Measurements from ENCODE around the gene BCL2L12.
"Not testable (repeated sequence)": the region's sequence is repeated elsewhere in the genome, so short reads cannot be mapped to it uniquely, and the experiment has no call there.

Gene BCL2L12, protein sequence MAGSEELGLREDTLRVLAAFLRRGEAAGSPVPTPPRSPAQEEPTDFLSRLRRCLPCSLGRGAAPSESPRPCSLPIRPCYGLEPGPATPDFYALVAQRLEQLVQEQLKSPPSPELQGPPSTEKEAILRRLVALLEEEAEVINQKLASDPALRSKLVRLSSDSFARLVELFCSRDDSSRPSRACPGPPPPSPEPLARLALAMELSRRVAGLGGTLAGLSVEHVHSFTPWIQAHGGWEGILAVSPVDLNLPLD

DNA sequence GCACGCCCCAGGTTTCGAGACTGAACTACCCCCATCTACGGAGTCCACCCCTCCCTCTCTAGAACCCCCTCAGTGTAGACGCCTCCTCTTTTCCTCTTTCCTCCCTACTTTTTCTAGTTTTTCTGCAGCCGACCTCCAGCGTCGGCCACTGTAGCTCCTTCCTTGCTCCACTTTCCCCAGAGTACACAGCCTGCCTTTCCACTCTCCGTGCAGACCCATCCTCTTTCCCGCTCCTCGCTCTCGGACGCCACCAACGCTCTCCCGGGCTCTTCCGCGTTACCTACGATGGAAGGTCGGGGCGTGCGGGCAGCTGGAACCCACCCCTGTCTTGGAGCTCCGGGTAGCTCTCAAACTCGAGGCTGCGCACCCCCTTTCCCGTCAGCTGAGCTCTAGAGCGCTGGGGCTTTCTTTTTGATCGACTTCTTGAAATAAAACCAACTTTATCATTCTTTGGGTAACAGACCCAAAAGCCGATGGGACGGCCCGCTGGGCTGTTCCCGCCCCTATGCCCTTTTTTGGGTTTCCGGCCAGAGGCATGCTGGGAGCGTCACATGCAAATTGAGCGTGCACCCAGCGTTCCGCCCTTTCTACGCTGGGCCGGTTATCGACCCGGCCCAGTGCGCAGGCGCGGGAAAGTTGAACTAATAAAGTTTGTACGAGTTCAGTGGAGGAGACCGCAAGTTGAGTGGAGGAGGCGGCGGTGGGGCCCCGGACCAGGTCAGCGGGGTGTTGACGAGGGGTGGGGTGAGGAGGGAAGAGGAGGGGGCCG is at the start of gene BCL2L12, which contains the start of gene IRF3:
BCL2L12 (plus strand) TSS at position 583 of the 769 bp plus-strand sequence. CDS start 760 bp downstream, outside the sequence.
IRF3 (minus strand) TSS at position 507 of the 769 bp plus-strand sequence. CDS start 1,019 bp downstream, outside the sequence.
- DNase-seq: peak; percentile 99

DNA sequence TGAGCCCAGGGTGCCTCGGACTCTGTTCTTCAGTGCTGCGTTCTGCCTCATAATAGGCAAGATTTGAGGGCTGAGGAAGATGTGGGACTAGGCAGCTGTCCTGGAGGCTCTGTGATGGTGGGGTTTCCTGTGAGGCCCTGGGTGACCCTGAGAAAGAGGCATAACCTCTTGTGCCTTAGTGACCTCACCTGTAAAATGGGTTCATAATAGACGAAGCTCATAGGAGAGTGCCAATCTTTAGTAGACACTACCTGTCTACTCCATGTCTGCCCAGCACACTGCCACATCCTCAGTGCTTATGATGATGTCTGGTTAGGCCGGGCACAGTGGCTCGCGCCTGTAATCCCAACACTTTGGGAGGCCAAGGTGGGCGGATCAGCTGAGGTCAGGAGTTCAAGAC is 49.2 kb upstream of the BCL2L12 start:
- DNase-seq: no peak

DNA sequence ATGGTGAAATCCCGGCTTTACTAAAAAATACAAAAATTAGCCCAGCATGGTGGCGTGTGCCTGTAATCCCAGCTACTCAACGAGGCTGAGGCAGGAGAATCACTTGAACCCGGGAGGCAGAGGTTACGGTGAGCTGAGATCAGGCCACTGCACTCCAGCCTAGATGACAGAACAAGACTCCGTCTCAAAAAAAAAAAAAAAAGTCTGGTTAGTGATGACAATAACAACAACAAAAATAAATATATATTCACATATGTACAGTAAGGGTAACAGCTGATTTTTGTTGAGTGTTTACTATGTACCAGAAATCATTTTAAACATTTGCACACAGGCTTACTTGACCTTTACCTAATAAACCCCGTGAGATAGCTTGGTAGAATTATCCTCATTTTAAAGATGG is 48.8 kb upstream of the BCL2L12 start:
- DNase-seq: no peak

DNA sequence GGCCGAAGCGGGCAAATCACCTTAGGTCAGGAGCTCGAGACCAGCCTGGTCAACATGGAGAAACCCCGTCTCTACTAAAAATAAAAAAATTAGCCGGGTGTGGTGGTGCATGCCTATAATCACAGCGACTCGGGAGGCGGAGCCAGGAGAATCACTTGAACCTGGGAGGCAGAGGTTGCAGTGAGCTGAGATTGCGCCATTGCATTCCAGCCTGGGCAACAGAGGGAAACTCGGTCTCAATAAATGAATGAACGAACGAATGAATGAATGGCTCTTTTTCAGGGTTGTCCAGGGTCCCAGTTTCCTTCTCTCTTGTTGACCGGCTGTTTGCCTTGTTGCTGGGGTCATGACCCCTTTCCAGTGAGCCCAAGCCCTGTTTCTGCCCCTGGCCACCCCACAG is 47.9 kb upstream of the BCL2L12 start:
- not testable (repeated sequence) for DNase-seq

DNA sequence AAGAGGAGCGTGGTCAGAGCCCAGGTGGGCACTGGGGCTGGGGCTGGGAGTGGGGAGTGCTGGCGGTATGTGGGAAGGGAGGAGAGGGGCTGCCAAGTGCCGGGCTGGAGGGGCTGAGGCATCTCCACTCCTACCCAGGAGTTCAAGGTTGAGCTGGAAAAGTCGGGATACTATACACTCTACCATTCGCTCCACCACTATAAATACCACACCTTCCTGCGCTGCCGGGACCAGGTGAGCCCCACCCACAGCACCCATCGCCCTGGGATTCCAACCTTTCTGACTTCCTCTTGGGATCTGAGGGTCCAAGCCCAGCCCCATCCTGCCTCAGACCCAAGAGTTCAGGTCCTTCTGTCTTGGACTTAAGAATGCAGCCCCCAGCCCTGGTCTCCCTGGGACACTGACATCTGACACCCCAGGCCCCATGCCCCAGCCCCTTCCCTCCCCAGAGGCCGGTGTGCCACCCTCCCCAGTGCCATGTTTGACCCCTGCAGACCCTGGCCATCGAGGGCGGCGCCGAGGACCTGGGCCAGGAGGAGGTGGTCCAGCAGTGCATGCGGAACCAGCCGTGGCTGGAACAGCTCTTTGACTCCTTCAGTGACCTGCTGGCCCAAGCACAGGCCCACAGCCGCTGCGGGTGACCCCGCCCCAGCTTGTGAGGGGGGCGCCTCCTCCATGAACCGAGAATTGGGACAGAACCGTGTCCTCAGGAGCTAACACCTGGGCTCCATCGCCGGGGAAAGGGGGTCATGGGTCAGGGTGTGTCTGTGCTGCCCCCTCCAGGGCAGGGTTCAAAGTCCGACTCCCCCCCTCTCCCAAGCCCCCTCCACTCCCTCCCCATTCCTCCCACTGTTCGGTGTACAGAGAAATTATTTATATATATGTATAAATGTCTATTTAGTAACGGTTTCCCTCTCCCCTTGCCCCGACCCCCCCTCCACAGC is 40.5 kb upstream of the BCL2L12 start:
- DNase-seq: no peak

DNA sequence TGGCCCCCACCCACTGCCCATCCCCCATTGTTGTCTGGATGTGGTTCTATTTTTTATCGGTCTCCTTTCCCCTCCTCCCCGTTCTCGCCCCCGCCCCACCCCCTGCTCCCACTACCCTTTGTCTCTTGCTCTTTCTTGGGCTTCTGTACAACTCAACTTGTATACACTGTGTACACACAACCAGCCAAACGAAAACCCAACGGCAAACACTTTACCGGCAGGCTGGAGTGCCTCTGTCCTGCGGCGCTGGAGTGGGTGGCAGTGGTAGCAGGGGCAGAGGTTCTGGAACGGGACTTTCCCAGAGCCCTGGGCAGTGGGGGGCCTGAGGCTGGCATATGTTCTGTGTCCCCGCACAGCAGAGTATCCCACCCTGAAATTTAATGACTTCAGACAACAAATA is 39.5 kb upstream of the BCL2L12 start:
- no peak for DNase-seq

DNA sequence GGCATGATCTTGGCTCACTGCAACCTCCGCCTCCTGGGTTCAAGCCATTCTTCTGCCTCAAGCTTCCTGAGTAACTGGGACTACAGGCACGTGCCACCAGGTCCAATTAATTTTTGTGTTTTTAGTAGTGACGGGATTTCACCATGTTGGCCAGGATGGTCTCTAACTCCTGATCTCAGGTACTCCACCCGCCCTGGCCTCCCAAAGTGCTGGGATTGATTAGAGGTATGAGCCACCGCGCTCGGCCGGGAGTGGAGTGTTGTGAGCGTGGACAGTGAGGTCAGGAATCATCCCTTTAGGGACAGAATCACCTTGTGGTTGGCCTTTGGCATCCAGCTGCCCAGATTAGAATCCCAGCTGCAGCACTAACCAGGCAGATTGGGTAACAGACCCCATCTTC is 36.1 kb upstream of the BCL2L12 start:
- no peak for DNase-seq

DNA sequence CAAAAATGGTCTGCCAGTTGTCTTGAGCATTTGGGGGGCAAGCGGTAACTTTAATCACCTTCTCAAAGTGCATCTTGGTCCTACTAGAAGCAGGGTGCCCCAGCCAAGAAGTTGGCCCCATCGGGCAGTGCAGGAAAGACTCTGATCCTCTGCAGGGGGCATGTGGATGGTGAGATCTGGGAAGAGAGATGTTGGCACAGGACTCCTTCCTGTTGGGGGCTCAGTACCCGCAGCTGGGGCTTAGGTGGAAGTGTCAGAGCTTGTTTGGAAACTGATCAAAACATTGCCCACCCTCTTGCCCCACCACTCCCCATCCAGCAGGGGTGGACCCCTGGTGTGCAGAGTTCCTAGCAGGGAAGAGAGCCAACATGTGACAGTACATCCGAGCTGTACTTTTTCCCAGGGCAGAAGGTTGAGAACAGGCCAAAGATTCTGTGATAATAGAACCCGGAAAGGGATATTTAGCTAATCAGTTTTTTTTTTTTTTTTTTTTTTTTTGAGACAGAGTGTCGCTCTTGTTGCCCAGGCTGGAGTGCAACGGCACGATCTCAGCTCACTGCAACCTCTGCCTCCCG is 34.6 kb upstream of the BCL2L12 start:
- DNase-seq: no peak

DNA sequence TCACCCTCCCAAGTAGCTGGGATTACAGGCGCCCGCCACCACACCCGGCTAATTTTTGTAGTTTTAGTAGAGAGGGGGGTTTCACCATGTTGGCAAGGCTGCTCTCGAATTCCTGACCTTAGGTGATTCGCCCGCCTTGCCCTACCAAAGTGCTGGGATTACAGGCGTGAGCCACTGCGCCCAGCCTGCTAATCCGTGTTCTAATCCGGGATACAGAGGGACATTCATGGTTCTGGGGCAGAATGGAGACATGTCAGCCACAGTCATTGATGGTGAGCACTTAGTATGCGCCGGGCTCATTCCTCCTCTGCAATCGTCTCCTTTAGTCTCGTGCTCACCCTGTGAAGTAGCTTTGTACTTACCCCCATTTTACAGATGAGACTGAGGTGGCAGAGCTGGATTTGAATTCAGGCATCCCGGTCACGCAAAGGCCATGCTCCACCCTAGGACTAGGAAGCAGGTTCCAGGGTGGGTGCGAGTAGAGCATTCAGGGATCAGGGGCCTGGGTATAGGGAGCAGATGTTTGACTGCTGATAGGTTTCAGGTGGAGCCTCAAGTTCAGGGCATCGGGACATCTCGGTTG is 34.0 kb upstream of the BCL2L12 start:
- no peak for DNase-seq

DNA sequence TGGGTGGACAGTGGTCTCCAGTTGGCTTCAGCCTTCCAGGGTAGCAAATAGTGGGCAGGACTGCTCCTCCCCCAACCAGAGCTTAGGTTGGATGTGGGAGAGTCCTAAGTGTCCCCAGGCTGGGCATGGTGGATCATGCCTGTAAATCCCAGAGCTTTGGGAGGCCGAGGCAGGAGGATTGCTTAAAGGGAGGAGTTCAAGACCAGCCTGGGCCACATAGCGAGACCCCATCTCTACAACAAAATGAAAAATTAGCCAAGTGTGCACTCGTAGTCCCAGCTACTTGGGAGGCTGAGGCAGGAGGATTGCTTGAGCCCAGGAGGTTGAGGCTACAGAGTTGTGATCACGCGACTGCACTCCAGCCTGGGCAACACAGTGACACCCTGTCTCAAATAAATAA is 33.2 kb upstream of the BCL2L12 start:
- DNase-seq: no peak

DNA sequence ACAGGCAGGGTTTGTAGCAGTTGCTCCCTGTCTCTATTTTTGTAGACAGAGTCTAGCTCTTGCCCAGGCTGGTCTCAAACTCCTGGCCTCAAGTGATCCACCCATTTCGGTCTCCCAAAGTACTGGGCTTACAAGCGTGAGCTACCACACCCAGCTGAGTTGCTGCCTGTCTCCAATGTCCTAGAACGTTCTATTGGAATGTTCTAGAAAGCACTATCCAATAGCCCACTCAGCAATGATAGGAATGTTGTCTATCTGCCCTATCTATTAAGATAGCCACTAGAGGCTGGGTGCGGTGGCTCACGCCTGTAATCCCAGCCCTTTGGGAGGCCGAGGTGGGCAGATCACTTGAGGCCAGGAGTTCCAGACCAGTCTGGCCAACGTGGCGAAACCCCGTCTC is 32.5 kb upstream of the BCL2L12 start:
- not testable (repeated sequence) for DNase-seq

DNA sequence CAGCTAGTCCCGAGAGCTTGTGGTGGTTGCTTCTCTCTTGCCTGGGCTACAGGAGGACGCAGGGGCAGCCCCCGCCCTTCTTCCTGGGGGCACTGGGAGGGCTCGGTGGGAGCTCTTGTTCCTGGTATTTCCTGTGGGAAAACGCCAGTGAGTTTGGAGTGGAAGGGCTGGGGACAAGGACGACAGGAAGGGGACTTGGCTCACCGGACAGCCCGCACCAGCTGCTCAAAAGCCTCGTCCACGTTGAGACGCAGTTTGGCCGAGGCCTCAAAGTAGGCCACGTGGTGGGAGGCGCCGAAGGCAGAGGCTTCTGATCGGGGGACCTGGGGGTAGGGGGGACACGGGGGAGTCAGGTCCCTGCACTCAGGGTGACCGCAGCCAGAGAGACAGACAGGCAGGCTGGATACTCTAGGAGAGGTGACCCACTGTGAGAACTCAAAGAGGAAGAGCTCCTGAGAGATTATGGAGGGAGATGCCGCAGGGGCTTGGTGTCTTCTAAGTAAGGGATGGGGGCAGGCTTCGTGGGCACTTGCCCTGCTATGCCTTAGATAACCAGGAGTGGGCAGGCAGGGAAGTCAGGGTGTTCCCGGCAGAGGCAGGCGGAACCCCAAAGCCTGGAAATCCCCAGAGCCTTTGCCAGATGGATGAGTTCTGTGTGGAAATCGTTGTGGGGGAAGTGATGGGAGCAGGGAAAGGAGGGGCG is 30.1 kb upstream of the BCL2L12 start:
- DNase-seq: no peak

DNA sequence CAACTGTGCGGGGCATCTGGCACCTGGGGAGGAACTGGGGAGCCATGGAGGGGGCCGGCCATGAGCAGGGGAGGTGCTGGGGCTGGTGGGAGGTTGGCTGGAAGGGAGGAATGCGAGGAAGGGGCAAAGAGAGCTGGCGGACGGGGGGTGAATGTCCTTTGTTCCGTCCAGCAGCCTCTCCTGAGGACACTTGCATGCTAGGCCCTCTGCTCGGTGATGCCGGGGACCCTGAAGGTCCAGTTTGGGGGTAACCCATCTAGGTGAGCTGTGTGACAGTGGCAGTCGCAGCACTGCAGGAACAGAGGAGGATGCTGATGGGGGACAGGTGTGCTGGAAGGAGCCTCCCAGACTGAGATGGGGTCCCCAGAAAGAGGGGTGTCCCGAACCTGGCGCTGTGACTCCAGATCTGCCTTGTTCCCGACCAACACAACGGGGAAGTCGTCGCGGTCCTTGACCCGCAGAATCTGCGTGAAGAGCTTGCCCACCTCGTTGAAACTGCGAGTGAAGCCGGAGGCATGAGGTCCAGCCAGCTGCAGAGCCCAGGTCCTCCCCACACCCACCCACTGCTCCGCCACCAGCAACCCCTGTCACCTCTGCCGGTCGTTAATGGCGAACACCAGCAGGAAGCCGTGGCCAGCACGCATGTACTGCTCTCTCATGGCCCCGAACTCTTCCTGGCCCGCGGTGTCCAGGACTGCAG is 29.4 kb upstream of the BCL2L12 start:
- no peak for DNase-seq

DNA sequence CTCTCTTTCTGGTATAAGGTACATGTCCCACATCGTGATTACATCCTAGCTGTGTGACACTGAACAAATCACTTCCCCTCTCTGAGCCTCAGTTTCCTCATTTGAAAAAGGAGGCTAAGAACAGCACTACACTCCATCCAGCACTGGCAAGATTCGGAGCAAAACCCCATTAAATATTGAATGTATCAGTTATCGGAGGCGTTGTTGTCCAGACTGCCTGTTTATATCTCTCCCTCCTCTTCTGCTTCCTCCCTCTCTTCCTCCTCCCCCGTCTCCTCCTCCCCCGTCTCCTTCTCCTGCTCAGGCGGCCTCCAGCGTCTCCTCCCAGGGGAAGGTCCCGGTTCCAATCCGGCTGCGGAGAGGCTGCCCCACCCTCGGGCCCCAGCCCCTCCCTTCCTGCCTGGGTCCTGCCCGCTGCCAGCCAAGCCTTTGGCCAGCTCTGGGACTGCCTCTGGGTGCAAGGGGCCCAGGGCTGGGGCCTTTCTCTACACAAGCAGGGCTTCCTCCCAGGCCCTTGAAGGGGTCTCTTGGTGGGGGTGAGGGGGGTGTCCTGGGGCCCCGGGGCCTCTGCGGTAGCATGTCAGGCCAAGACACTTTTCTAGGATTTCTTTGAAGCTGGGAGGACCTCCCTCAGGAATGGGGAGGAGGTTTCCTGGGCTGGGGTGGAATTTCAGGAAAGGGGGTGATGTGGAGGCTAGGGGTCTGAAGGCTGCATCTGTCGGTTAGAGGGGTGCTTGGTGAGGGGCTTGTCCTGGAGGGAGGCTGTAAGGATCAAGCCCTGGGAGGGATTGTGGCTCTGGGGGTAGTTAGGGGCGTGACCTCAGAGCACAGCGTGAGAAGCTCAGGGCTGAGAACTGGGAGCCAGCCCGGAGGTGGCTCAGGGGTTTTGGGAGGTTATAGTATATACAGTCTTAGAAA is 27.7 kb upstream of the BCL2L12 start:
- no peak for DNase-seq

DNA sequence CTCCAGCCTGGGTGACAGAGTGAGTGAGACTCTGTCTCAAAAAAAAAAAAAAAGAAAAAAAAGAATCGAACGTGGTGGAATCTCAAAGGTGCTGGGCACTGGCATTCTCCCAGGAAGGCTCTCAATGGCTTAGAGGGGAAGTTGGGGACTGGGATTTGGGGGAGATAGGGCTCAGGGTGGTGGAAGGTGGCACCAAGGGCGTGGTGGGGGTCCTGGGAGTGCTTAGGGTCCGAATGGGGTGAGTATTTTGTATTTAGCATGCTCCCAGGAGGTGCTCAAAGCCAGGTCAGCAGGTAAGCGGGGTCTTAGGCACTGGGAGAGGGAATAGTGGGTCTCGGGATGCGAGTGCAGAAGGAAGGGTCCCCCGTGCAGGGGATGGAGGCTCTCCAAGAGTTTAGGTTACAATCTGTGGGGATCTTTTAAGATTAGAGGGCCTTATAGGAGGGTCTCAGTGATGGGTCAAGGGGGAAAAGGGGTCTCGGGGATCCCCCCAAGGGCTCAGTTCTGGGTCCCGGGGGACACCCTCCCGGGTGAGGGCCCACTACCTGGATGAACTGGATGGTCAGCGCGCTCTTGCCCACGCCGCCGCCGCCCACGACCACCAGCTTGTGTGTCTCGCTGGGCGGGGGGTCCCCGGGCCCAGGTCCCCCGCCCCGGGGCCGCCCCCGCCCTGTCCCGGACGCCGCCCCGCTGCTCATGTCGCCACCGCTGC is 26.2 kb upstream of the BCL2L12 start:
- DNase-seq: no peak

DNA sequence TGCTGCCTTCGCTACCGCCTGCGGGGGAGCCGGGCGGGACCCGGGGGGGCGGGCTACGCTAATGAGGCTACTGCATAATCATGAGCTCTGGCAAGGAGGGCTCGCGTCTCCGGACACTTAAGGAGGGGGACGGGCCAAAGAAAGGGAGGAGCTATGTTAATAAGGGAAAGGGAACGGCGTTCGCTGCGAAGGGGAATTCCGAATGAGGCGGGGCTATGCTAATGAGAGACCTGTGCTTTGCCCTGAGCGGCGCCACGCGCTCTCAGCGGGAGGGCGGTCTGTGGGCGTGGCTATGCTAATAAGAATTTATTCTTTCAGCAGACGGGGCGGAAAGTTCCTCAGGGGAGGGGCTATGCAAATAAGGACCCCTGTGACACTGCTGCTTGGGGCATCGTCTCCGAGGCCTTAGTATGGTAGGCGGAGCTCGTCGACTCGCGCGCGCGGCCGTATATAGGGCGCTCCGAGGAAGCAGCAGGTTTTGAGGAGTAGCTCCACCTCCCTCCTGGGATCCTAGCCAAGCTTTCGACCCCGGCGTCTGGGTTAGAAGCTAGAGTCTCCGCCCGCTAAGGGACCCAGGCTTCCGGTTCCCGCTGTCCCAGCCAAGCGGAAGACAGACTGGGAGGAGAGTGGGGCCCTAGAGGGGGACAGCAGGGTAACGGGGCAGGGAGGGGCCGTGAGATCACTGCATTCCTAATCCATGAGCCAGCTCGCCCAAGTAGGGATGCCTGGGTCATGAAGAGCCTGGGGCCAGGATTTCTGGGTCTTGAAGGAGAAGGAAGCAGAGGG is 25.4 kb upstream of the BCL2L12 start, which contains the start of gene RRAS:
RRAS (minus strand) TSS at position 31 of the 786 bp plus-strand sequence. CDS start 45 bp downstream, outside the sequence.
- peak; percentile 100 for DNase-seq

DNA sequence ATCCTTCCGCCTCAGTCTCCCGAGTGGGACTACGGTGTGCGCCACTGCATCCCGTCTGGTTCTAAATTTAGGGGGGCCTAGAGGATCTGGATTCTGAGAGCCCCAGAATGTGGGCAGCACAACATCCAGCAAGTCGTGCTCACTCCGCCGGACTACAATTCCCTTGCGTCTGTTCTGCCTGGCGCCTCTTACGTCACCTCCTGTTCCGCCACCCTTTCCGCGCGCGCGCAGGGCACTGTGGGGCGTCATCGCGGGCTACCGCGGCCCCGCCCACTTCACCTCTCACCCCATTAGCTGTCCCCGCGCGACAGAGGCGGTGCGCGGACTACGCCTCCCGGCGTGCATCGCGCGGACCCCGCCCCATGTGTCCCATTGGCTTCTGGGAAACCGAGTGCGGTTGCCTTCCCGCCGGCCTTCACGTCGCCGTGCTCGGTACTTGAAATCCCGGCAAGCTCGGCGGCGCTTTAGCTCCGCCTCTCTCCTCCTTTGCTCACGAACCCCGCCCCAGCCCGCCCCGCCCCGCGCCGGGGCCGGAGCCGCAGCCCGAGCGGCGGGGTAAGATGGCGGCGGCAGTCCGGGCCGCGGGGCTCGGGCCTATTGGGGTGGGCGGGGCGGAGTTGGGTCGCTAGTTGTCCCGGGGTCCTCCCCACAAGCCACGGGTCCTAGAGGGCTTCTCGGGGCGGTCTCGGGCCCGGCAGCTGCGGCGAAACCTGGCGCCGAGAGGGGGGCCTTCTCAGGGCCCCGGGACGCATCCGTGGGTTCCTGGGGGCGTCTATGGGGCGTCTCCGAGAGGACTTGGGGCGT is 23.8 kb upstream of the BCL2L12 start, which contains the start of gene SCAF1:
SCAF1 (plus strand) TSS at position 522 of the 804 bp plus-strand sequence. CDS start 2,818 bp downstream, outside the sequence.
- DNase-seq: peak; percentile 100

All from CD4-positive, alpha-beta T cell treated with Interleukin-12 subunit alpha and Interleukin-12 subunit beta, for 1 hour (primary cell).